Tibial artery (tissue), 4 donors: ENCODE measurements around the gene PRIM1.
"Not testable (repeated sequence)": the region's sequence is repeated elsewhere in the genome, so short reads cannot be mapped to it uniquely, and the experiment has no call there.

ENCODE experiments used
- DNase-seq, 2 donors: peaks; one replicate each; pipeline ENCODE4 v3.0.0-alpha.2; 2019
- H3K27ac ChIP-seq, 2 donors: fragments of 200-600 bp; sonication (generic) in 1 of 2; 1 replicate in 1 of 2; 2 replicates in 1 of 2; pipeline ENCODE4 v1.5.1; 2018 to 2019; ENCODE audit warnings: mild to moderate bottlenecking in 1 of 2
- H3K27me3 ChIP-seq, 2 donors: fragments of 200-600 bp; sonication (generic) in 1 of 2; one replicate each; pipeline versions ENCODE4 v1.5.1 to v1.6.0; 2016 to 2019
- H3K36me3 ChIP-seq, 3 donors: fragments of 200-600 bp; sonication (generic) in 2 of 3; one replicate each; pipeline ENCODE4 v1.5.1; 2016 to 2019; ENCODE audit warnings: mild to moderate bottlenecking in 2 of 3
- H3K4me1 ChIP-seq, 4 donors: fragments of 200-600 bp; sonication (generic) in 2 of 4; 1 replicate in 3 of 4; 2 replicates in 1 of 4; pipeline ENCODE4 v1.5.1; 2016 to 2019
- H3K4me3 ChIP-seq, 2 donors: fragments of 200-600 bp; sonication (generic) in 1 of 2; 1 replicate in 1 of 2; 2 replicates in 1 of 2; pipeline ENCODE4 v1.5.1; 2018 to 2019; ENCODE audit warnings: mild to moderate bottlenecking in 2 of 2
- H3K9me3 ChIP-seq, 3 donors: fragments of 200-600 bp; sonication (generic) in 1 of 3; one replicate each; pipeline ENCODE4 v1.5.1; 2016 to 2019
- CTCF ChIP-seq, 2 experiments: fragments of 200-600 bp in 1 of 2; fragments of 450-650 bp in 1 of 2; IDR thresholded peaks; one replicate each; pipeline ENCODE4 v1.5.1; 2017 to 2019; ENCODE audit warnings: antibody characterized with exemption in 2 of 2, mild to moderate bottlenecking in 1 of 2, moderate library complexity in 1 of 2
- intact Hi-C: fragments of 100-400 bp; cut with DNase I; formaldehyde crosslinking; loops from one replicate; pipeline ENCODE4 v1.15.0; 2023; ENCODE audit warnings: low total_unique reads

The PRIM1 gene

GRCh38 chr12:56751712-56752598 is at the start of gene PRIM1:
TSS of gene PRIM1 (minus strand) at chr12:56752323. CDS start at chr12:56752298, 25 bp downstream.
- Histone ChIP-seq H3K4me3 (peak within 1 kb of the TSS; percentile 69 to 70), H3K27ac (peak within 1 kb of the TSS; percentile 2 to 45), H3K9me3 (no peaks in the 10 kb centered on the region), H3K27me3 (no peaks in the 10 kb centered on the region), H3K4me1 (peaks cover 0 to 8% (median 3%) of the 10 kb centered on the region in 4 donors), H3K36me3 (peaks cover 0 to 20% (median 0%) of the 10 kb centered on the region in 3 donors)
- peak; percentile 70 to 88 for DNase-seq
- intact Hi-C loops: no loop called here
- TF ChIP-seq CTCF (IDR thresholded peaks at IDR 0.05): peak; percentile 16 to 38

GRCh38 chr12:56800221-56800620 is 48.1 kb upstream of the PRIM1 start:
- TF ChIP-seq CTCF (IDR thresholded peaks at IDR 0.05): no peak
- DNase-seq: no peak
- Histone ChIP-seq H3K27ac (no peak overlapping the region), H3K4me3 (no peak overlapping the region), H3K27me3 (no peaks in the 10 kb centered on the region), H3K9me3 (no peaks in the 10 kb centered on the region), H3K36me3 (no peaks in the 10 kb centered on the region), H3K4me1 (peaks cover 0 to 15% (median 8%) of the 10 kb centered on the region in 4 donors)
- intact Hi-C loops: no loop called here

GRCh38 chr12:56799345-56799744 is 47.2 kb upstream of the PRIM1 start:
- H3K4me3 ChIP-seq, H3K27ac ChIP-seq, DNase-seq, H3K9me3 ChIP-seq, H3K36me3 ChIP-seq, intact Hi-C loops, H3K27me3 ChIP-seq: not testable (repeated sequence)
- H3K4me1 ChIP-seq: peaks cover 0 to 15% (median 8%) of the 10 kb centered on the region in 4 donors

- H3K9me3 ChIP-seq, H3K27ac ChIP-seq, H3K4me3 ChIP-seq, H3K4me1 ChIP-seq, H3K36me3 ChIP-seq, DNase-seq, intact Hi-C loops, H3K27me3 ChIP-seq: not testable (repeated sequence)
These were observed 43.7 kb upstream of the PRIM1 start for GRCh38 chr12:56795791-56796190.

- intact Hi-C loops, H3K36me3 ChIP-seq, DNase-seq, H3K4me3 ChIP-seq, H3K27ac ChIP-seq, H3K4me1 ChIP-seq, H3K9me3 ChIP-seq, H3K27me3 ChIP-seq: not testable (repeated sequence)
These were observed 43.0 kb upstream of the PRIM1 start for GRCh38 chr12:56795046-56795562.

- H3K27ac ChIP-seq, H3K9me3 ChIP-seq, intact Hi-C loops, H3K4me3 ChIP-seq, H3K27me3 ChIP-seq, DNase-seq, H3K36me3 ChIP-seq, H3K4me1 ChIP-seq: not testable (repeated sequence)
These were observed 41.0 kb upstream of the PRIM1 start for GRCh38 chr12:56793124-56793523.

GRCh38 chr12:56792678-56793077 is 40.6 kb upstream of the PRIM1 start:
- no peak overlapping the region for H3K4me3 ChIP-seq
- no peak for DNase-seq
- no peak overlapping the region for H3K27ac ChIP-seq
- intact Hi-C loops: no loop called here
- H3K27me3 ChIP-seq: no peaks in the 10 kb centered on the region
- TF ChIP-seq CTCF (IDR thresholded peaks at IDR 0.05): no peak
- H3K4me1 ChIP-seq: no peaks in the 10 kb centered on the region
- no peaks in the 10 kb centered on the region for H3K36me3 ChIP-seq
- no peaks in the 10 kb centered on the region for H3K9me3 ChIP-seq

- DNase-seq, H3K4me1 ChIP-seq, H3K4me3 ChIP-seq, intact Hi-C loops, H3K36me3 ChIP-seq, H3K9me3 ChIP-seq, H3K27me3 ChIP-seq, H3K27ac ChIP-seq: not testable (repeated sequence)
These were observed 37.3 kb upstream of the PRIM1 start for GRCh38 chr12:56789429-56789828.
